Measurements from ENCODE around the gene DDX25.
"Not testable (repeated sequence)": the region's sequence is repeated elsewhere in the genome, so short reads cannot be mapped to it uniquely, and the experiment has no call there.

DDX25 gene

DNA sequence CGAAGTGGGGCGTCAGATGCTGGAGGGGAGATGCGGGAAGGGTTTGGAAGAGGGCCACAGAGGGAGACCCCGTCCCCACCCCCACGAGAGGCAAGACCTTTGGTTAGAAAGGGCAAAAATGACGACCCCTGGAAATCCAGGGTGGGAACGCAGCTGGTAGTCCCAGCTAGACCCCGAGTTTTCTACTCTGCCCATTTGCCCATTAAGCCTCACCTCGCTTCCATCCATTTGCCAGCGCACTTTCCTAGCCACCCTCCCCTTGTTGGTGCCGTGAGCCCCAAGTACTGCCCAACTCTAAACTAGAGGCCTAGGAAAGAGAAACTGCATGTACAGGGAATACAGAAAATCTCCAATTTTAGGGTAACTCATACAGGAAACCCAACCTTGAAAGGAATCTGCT is 370 bp downstream of the DDX25 start:
- no peak for DNase-seq

DNA sequence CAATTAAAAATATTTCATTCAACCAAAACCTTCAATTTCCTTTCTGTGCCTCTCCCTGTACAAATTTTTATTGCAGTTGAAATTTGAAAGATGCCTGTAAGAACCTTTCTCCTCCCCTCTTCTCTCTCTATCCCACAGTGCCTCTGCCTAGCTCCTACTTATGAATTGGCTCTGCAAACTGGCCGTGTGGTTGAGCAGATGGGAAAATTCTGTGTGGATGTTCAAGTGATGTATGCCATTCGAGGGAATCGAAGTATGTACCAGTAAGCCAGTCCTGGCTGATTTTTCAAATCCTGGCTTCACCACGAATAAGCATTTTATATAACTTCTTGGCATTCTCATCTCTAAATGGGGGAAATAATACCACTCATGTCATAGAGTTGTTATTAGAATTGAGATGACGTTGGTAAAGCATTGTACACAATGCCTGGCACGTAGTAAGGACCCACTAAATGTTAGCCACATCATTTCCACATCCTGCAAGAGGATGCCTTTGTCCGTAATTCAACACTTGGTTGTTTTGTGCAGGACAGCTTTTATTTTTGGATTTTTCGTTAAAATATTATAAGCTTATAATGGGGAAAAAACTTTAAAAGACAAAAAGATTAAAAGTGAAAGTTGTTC is 6.0 kb downstream of the DDX25 start:
- no peak for DNase-seq

DNA sequence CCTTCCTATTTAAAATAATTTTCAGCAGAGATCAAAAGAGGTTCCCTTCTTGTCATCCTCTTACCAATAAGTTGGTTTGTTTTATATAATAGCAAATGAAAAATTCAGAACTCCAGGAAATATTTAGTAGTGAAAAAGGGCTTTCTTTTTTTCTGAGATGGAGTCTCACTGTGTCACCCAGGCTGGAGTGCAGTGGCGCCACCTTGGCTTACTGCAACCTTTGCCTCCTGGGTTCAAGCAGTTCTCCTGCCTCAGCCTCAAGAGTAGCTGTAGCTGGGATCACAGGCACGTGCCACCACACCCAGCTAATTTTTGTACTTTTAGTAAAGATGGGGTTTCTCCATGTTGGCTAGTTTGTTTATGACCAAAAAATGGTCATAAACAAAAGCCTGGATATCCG is 10.3 kb downstream of the DDX25 start:
- not testable (repeated sequence) for DNase-seq

DNA sequence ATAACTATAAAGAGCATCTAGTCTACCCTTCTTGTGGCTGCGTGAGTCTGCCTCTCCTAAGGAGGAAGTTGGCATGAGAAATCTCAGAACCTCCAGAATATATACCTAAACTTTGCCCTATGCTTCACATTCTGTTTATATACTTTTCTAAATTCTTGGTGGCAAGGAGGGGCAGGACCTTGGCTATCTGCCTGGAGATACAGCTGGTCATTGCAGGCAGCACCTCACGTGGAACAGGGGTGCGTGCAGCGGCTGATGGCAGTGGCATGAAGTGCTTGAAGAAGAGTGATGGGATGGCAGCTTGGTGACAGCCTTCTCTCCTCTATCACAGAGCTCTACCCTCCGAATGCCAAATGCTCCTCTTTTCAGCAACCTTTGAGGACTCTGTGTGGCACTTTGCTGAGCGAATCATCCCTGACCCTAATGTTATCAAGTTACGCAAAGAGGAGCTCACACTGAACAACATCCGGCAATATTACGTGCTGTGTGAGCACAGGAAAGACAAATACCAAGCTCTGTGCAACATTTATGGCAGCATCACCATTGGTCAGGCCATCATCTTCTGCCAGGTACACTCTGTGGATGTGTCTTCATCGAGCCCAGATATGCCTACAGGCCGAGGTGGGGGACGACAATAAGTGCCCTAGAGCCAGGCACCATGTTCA is 12.5 kb downstream of the DDX25 start:
- DNase-seq = no peak

DNA sequence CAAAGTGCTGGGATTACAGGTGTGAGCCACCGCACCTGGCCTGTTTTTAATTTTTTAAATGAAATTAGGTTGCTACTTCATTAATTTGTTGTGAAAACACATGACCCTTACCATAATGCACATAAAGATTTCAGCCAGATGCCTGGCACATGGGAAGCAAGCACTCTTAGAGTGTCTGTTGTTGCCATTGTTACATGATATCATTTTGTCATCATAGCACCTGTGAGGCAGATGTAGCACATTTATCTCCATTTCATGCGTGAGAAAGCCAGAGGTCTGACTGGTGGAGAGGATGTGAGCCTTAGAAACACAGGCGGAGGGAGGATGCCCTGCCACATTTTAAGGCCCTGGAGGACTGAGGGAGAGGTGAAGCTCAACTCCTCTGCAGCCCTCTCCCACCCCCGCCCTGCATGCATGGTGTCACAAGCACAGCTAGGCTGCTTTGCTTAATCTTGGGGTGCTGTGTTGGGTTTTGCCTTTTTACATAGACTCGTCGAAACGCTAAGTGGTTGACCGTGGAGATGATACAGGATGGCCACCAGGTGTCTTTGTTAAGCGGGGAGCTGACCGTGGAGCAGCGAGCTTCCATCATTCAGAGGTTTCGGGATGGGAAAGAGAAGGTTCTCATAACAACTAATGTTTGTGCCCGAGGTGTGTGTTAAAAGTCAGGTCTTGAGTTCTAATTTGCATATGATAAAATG is 14.0 kb downstream of the DDX25 start:
- no peak for DNase-seq

DNA sequence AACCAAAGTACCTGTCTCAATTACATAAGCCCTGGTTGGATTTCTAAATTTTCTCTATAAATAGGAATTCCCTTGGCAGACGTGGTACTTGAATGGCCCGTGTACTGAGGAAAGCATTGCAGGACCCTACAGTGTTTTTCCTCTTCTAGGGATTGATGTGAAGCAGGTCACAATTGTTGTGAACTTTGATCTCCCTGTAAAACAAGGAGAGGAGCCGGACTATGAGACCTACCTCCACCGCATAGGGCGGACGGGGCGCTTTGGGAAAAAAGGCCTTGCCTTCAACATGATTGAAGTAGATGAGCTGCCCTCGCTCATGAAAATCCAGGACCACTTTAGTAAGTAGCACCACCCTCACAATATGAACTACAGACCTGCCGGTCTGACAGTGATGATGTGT is 16.7 kb downstream of the DDX25 start:
- no peak for DNase-seq

DNA sequence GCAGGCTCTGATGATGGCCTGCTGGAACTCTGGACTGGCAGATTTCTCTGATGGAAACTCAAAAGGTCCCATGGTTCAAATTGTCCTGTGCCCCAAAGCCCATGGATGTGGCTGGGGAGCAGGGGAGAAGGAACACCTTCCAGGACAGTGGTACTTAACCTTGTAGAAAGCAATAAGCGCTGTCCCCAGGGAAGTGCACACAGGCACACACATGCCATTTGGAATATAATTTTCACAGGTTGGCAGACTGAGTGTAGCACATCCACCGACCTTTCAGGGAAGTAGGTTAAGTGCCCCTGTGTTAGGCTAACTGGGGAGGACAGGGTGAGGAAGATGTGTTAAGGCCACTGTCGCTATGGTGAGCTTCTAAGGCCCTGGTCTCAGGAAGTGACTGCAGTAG is 17.8 kb downstream of the DDX25 start:
- no peak for DNase-seq

DNA sequence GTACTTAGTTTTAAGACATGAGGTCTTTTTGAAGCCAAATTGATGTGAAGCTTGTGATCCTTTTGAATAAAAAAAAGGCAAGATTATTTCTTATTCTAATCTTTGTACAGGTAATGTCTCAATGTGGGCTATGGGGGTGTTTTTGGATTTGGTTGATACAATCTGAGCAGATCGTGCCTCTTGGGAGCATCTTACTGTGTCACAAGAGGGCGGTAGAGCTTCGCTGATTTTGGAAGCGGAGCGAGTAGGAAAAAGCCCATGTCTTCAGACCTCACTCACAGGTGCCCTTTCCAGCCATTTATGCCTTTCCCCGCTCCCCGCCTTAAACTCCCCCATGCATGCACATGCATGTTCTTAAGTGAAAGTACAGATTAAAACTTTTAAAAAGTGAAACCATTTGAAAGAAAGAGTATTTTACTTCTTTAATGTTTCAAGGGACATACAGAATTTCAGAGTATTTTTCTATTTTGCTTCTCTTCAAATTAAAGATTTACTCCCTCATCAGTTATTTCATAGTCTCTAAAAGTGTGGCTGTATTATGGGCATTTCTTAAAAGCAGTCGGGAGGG is 18.8 kb downstream of the DDX25 start:
- peak; percentile 57 for DNase-seq

DNA sequence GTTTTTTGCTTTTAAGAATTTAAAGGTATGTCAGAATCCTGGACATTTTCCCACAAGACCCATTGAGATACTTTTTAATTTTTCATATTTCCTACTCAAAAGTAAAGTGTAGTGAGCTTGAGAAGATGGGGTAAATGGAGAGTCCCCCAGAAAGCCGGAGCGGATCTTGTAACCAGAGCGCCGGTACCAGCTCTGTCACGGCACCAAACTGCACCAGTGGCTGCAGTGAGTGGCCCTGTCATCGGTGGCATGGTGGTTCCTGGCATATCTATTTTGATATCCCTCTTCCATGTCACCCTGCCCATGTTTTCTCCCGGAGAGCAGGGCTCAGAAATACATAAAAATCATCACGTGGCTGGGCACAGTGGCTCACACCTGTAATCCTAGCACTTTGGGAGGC is 19.3 kb downstream of the DDX25 start:
- DNase-seq = no peak

DNA sequence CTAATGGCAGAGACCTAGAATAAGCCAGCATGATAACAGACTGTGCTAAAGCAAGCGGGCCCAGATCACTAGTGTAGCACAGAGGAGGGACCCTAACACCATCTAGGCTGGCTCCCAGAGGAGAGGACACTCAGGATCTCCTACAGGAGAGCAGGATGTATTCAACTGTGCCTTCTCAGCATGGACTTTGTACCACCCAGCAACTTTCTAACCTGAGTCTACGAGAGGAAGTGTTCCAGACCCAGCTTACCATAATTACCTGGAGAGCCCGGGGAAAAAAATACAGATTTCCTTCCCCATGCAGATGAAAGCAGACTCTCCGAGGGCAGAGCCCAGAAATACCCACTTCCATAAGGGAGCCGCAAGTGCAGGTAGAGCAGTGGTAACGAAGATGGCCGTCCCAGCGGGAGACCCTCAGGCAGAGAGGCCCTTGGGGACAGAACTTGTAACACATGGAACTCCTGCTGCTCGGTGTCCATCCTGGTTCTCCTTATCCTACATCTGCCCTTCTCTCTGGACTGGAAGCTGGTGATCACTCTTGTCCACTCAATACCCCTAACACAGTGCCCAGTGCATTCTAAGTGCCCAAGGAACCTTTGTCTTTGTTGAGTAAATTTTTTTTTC is 20.2 kb downstream of the DDX25 start:
- DNase-seq = no peak

DNA sequence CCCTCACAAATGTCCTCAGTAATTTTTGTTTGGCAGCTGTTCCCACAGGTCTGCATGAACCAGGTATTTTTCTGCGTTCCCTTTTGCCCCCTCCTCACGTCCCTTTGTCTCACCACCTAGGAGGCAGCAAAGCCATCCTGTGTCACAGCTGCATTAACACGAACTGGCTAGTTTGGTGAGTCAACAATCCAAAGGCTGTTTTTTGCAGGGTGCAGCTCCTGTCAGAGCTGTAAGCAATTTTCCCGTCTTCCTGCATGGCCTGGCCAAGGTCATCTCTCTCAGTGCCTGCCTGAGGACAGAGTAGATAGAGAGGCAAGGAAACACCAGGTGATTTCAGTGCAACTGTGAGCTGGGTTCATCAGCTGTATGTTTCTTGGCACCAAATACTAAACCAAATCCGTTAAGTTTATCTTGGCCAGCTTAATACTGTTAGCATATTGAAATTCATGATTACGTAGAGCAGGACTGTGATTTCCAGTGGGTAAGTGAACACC is 21.0 kb downstream of the DDX25 start:
- no peak for DNase-seq

DNA sequence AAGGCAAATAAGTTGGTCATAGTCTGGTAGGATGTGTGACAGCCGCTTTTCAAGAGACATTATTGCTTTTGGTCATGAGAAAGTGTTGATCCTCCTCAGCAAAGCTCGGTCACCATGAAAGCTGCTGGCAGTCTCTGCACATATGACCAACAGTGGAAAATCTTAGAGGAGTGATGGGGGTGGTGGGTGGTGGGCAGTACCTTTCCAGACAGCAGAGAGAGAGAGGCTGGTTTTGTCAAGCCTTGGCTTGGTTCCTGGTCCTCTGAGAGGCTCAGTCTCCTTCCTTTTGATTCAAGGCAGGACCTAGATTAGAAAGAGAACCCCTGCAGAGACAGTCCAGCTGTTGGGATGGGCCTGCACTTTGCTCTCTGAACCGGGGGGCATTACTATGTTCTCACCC is 21.5 kb downstream of the DDX25 start:
- DNase-seq = no peak

DNA sequence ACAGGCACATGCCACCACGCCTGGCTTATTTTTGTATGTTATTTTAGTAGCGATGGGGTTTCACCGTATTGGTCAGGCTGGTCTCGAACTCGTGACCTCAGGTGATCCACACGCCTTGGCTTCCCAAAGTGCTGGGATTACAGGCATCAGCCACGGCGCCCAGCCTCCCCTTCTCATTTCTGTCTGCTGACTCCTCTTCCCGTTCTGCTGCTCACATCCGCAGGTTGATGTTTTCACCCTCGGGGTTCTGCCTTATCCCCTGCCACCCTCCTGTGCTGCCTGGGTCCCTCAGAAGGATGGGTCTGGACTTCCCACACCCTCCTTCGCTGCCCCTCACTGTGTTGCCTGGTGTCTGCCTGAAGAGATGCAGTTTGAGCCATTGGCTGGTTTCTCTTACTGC is 22.4 kb downstream of the DDX25 start:
- no peak for DNase-seq

DNA sequence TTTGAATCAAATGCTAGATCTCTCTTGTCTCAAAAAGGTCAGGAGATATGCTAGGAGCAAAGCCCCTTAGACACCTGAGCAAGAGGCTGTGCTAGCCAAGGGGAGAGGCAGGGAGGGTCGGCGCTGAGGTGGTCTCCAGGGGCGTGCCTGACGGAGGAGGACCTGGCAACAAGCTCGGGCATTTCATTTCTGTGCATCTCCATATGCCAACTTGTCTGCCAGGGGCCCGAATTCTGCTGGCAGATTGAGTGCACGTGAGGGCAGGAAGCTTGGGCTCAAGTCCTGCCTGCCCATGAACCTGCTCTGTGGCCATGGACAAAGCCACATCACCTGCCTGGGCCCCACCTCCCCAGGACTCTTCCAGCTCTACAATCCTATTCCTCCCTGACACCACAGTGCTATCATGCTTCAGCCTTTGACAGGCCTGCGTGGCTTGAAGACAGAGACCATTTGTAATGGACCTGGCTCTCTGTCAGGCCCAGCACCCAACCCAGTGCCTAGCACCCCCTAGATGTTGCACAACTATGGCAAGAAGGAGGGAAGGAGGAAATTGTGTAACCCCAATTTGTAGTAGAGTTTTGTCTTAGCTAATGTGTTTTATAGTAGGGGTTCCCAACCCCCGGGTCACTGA is 25.3 kb downstream of the DDX25 start:
- DNase-seq = no peak

DNA sequence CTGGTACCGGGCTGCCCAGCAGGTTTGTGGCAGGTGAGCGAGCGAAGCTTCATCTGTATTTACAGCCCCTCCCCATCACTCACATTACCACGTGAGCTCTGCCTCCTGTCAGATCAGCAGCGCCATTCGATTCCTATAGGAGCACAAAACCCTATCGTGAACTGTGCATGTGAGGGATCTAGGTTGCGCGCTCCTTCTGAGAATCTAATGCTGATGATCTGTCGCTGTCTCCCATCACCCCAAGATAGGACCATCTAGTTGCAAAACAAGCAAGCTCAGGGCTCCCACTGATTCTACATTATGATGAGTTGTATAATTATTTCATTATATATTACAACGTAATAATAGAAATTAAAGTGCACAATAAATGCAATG is 25.8 kb downstream of the DDX25 start:
- no peak for DNase-seq

DNA sequence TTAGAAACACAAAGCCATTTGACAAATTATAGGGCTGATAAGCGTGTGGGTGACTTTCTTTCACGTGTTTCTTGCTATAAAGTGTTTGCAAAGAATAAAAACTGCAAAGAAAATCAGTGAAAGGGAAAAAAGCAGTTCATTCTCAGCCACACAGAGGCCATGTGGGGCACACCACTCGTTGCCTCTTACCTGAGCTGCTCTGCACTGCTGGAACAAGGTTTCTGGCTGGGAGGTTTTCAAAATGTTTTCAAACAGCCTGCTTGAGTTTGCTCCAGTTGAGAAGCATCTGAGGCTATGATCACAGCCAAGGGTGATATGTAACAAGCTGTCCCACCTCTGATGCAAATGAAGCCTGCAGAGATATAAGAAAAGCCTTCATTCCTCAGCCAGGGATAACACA is 26.8 kb downstream of the DDX25 start:
- DNase-seq = no peak

DNA sequence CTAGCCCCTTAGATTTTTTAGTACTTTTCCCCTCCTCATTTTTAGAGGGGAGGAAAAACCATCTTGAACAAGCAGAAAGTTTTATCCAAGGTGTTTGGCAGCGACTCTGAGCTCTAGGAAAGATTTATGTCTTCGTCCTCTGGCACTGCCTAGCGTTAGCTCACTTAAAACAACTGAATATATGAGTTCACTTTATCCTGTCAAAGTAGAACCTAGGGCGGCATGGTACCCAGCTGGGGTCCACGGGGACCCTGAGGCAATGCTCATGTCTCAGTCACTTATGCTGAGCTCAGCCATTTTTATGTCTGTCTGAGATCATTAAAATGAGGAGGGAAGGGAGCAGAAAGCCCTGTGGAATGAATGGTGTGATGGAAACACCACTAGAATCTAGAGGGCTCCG is 27.4 kb downstream of the DDX25 start:
- DNase-seq = no peak

DNA sequence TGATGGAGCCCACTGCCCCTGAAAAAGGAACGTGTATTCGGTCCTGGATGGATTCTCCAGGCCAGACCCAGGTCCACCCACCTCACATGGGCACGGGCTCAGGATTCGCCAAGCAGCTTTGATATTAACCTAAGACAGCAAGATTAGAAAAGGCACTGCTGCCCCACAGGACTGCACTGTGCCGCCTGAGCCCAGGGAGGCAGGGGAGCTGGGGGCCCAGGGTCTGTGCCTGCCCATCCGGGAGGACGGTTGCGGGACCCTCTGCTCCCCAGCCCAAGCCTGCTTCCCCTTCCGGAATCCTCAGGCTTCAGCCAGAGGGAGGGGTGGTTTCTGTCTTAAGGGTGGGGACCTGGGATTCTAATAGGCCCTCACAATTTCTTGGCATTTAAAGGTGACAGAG is 28.0 kb downstream of the DDX25 start:
- DNase-seq = no peak

DNA sequence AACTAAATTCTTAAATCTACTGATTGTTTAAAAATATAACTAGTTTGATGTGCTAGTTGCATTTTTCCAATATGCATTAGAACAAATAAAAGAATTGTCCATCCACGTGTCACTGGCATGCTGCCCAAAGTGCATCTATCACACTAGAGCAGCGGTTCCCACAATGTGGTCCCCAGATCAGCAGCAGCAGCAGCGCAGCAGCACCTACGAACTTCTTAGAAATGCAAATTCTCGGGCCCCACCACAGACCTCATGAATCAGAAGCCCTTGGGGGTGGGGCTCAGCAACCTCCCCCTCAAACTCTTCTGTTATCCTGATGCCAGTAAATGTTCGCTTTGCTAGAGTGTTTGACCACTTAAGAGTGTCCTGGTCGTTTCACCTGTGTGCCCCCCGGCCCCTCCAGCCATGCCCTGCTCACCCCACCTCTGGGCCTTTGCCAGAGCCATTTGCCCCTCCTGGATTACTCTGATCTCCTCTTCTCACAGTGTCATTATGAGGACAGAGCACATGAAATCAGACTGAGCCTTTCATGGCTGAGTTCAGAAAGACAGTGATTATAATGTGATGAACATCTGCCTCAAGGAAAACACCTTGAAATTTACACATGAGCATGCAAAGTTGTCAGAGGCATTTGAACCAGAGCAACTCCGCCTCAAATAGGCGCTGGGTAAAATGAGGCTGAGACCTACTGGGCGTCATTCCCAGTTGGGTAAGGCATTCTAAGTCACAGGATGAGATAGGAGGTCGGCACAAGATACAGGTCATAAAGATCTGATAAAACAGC is 28.9 kb downstream of the DDX25 start:
- no peak for DNase-seq

DNA sequence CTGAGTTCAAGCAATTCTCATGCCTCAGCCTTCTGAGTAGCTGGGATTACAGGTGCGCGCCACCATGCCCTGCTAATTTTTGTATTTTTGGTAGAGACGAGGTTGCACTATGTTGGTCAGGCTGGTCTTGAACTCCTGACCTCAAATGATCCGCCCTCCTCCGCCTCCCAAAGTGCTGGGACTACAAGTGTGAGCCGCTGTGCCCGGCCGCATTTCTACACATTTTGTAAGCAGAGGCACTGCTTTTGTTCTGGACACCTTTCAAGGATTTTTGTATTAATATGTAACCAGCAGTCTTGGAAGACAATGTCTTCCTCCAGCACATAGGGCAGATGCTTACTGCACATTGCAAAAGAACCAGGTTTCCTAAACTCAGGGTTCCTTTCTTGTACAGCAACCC is 30.2 kb downstream of the DDX25 start:
- no peak for DNase-seq

DNA sequence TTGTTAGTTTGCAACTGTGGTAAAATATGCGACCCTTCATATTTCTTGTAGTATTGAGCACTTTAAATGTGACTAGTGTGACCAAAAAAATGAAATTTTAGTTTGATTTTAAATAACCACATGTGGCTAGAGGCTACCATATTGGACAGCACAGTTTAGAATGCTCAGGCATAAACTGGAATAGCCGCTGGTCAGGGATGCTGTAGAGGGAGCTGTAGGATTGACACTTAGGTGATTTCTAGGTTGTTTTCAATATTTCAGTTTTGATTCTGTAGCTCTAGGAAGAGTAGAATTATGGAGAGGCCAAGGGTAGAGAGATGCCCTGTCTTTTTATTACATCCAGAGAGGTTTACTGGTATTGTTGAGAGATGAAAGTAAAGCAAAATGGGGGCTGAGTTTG is 30.7 kb downstream of the DDX25 start:
- no peak for DNase-seq

DNA sequence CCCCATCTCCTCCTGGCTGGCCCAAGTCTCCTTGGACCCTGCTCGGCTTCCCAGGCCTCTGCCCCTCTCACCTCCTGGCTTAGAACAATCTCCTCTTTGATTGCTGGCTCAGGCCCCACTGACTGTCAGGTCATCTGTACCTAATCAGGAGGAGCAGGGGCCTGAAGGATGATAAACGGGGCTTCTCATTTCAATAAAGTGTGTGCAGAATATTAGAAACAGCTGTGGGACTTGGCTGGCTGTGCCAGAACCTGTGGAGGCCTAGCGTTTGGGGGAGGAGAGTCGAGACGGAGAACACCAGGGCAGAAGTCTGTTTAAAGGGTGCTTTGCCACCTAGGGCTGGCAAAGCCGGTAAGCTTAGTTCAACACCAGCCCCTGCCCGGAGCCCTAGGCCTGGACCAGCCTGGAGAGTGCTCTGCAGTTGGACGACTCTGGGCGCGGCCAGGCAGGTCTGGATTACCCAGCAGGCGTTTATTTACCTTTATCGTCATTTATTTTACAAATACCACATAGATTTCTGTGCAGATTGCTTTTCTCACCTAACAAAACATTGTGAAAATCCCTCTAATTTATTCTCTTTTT is 31.4 kb downstream of the DDX25 start:
- DNase-seq = peak; percentile 71

Data from fibroblast of skin of abdomen (primary cell).